Measurements from ENCODE around the gene CROCC. TPM values are rescaled to one million over a fixed set of nuclear protein-coding genes. Genes with fewer than 3 reads are reported as not detected.
A peak's percentile ranks its signal among the peaks of the same experiment; 100 is the strongest.

Gene CROCC
- total RNA-seq, 1 experiment from 2014 or later = 5.0 TPM

DNA sequence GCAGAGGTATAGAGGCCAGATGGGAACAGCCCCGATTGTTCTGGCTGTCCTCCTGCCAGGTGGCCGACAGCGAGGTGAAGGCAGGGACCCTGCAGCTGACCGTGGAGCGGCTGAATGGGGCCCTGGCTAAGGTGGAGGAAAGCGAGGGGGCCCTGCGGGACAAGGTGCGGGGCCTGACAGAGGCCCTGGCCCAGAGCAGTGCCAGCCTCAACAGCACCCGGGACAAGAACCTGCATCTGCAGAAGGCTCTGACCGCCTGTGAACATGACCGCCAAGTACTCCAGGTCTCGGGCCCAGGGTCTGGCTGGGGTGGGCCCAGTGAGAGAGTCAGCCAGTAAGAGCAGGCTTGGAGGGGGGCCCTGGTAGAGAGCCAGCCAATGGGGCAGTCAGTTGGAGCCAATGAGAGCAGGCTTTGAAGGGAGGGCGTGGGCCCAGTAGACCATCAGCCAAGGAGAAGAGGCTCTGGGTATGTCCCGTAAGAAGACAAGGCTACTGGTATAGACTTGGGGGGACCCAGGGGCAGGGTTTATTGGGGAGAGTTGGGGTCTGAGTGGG, 47.4 kb downstream of the CROCC start:
- DNase-seq (ENCODE audit: low spot score) = no peak

DNA sequence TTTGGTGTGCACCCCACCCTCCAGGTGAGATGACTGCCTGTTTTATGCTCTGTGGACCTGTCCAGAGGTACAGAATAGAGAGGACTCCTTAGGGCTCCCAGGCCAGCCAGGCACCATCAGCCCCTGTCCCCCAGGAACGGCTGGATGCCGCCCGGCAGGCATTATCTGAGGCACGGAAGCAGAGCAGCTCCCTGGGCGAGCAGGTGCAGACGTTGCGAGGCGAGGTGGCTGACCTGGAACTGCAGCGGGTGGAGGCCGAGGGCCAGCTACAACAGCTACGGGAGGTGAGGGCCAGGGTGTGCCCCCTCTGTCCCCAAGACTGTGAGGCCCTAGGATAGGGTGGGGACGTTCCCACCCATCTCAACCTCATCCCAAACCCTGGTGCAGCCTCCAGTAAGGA, 47.9 kb downstream of the CROCC start:
- no peak for DNase-seq (ENCODE audit: low spot score)

DNA sequence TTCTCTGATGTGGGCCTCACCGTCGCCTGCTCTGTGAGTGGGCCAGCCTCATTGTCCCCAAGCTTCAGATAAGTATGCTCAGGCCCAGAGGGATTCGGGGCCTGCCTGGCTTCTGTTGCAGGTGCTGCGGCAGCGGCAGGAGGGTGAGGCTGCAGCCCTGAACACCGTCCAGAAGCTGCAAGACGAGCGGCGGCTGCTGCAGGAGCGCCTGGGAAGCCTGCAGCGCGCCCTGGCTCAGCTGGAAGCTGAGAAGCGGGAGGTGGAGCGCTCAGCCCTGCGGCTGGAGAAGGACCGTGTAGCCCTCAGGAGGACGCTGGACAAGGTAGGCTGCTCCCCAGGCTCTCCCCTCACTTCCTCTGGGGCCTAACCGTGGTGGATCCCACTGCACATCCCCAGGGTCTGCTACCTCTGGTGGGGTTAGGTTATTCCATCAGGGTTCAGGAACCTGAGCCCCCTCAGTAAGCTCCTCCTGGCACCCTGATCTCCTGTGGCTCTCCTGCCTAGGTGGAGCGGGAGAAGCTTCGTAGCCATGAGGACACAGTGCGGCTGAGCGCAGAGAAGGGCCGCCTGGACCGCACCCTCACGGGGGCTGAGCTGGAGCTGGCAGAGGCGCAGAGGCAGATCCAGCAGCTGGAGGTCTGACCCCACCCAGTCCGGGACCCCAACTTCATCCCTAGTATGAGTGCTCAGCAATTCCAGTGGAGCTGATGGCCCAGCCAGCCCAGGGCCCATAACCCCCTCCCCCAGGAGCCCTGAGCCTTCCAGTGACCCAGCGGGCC, 48.6 kb downstream of the CROCC start:
- no peak for DNase-seq (ENCODE audit: low spot score)

DNA sequence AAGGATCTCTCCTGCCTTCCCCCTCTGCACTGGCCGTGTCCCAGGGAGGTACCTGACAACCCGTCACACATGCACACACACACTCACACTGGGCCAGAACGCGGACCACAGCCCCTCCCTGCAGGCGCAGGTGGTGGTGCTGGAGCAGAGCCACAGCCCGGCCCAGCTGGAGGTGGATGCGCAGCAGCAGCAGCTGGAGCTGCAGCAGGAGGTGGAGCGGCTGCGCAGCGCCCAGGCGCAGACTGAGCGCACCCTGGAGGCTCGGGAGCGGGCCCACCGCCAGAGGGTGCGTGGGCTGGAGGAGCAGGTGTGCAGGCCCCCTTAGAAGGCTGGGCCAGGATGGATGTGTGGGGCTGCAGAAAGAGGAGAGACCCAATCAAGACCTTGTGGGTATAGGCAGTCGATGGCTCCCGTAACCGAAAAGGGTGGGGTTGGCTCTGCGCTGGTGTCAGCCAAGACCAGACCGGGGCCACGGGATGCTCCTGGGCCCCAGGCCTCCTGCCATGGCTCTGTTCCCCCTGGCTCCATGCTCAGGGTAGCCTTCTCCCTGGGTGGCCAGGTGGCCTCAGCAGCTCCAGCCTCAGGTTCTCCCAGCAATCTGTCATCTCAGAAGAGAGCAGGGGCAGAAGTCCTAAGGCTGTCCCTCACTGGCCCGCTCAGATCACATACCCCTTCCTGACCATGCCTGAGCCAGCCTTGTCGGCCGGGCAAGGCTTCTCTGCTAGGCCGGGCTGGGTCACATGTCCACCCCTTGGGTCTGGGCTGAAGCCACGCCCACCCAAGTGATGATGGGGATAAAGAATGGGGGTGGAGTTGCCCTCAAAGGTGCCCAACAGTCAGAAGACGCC, 49.8 kb downstream of the CROCC start:
- no peak for DNase-seq (ENCODE audit: low spot score)

DNA sequence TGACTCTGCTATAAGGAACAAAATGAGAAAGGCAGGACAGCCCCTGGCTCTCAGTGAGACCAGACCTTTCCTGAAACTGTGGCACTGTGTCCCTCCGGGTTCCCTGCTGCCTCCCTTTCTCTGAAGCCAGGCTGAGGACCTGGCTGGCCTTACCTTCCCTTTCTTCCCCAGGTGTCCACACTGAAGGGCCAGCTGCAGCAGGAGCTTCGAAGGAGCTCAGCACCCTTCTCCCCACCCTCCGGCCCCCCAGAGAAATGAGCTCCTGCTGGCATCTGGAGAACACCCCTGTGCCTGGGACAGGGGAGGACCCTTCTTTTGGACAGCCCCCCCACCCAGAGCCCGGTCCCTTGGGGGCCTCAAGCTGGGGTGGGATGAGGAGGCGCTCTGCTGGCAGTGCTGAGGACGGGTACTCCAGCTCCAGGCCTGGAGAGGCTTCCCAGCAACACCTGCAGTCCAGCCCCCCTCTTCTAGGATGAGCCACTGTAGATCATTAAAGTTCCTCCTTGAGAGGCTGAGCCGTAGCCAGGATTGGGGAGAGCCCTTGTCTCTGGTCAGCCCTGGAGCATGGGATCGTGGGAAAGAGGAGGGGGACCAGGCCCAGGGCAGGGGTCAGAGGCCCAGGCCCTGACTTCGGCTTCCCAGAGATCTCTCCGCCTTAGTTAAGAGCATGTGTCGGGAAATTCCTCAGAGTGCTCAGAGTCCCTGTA, 50.6 kb downstream of the CROCC start:
- no peak for DNase-seq (ENCODE audit: low spot score)

DNA sequence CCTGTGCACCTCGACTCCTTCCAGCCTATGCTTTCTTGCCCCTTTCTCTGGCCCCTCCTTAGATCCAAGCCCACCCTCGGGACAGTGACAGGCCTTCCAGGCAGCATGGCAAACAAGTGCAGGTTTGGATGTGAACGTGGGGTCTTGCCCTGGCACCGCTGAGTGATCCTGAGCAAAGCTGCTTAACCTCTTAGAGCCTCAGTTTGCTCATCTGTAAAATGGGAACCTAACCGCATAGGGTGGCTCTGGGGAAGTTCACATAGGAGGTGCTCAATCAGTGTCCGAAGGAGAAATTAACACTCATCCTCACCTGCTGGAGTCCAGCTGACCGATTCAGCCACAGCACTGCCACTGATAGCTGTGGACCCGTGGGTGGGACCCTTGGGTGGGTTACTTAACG, 51.5 kb downstream of the CROCC start:
- DNase-seq (ENCODE audit: low spot score) = no peak

DNA sequence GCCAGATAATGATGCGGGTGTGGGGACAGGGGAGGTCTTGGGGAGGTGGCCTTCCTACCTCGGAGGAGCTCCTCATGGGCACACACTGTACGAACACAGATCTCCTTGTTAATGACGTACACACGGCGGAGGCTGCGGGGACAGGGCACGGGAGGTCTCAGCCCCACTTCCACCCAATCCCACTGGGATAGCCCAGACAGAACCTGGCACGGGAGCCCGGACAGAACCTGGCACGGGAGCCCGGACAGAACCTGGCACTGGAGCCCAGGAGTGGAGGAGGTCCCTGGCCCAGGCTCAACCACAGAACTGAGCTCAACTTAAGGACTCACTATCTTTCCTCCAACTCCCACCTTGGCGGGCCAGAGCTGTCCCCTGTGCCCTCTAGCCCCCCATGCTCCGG, 53.5 kb downstream of the CROCC start:
- no peak for DNase-seq (ENCODE audit: low spot score)

DNA sequence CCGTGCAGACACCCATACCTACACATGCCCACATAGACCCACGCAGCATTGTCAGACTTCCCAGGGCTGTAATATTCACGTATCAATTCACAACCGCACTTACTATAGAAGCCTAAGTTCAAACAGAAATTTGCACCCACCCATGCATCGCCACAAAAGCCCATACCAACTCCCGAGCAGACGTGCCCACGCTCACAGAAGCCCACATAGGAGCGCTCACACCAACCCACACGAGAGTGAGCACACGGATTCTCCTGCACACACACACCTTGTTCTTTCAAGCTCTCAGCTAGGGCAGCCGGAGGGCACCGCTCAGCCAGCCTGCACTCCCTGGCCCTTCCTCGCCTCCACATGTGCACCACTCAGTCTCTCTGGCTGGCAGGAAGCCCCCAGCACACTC, 54.1 kb downstream of the CROCC start:
- no peak for DNase-seq (ENCODE audit: low spot score)

DNA sequence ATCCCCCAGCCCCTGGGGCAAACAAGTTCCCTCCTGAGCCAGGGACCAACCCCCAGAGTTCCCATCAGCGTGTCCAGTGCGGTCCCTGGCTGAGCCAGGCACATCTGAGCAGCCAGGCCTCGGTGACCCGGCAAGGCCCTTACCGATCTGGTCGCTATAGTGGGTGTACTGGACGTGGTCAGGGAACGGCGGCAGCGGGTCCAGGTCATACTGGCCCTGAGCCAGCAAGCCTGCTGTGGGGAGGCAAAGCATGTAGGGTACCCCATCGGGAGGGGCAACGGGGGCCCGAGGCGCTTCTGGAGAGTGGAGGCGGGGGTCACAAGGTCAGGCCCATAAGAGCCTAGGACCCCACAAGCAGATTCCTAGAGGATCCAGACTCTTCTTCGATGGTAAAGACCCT, 55.2 kb downstream of the CROCC start:
- DNase-seq (ENCODE audit: low spot score) = no peak

DNA sequence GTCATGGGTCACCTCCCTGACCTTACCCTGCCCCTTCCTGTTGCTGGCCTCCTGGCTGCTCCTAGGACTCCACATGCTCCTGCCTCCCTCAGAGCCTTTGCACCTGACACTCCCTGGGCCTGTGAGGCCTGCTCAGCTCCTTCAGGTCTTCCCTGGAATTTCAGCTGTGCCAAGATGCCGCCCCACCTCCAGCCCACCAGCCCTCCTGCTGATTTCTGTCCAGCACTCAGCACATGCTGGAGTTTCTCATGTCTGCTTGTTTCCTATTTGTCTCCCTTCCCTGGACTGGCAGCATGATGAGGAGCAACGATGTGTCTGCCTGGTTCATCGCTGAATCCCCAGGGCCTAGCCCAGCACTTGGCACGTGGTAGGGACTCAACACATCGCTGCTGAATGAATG, 55.6 kb downstream of the CROCC start:
- no peak for DNase-seq (ENCODE audit: low spot score)

DNA sequence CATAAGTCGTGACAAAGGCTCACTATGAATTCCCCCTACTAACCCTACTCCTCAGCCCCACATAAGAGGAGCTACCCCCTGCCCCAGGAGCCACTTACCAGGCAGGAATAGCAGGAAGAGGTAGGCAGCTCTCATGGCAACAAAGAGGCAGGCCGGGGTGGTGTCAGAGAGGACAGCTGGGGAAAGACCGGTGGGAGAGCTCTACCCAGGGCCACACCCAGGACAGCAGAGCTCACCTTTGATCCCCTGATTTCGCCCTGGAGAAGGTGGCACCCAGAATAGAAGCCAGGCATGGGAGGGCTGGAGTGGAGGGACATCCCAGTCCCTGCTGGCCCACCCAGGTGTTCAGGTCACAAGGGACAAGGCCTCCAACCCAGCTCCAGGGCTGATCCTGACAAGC, 56.4 kb downstream of the CROCC start:
- no peak for DNase-seq (ENCODE audit: low spot score)

DNA sequence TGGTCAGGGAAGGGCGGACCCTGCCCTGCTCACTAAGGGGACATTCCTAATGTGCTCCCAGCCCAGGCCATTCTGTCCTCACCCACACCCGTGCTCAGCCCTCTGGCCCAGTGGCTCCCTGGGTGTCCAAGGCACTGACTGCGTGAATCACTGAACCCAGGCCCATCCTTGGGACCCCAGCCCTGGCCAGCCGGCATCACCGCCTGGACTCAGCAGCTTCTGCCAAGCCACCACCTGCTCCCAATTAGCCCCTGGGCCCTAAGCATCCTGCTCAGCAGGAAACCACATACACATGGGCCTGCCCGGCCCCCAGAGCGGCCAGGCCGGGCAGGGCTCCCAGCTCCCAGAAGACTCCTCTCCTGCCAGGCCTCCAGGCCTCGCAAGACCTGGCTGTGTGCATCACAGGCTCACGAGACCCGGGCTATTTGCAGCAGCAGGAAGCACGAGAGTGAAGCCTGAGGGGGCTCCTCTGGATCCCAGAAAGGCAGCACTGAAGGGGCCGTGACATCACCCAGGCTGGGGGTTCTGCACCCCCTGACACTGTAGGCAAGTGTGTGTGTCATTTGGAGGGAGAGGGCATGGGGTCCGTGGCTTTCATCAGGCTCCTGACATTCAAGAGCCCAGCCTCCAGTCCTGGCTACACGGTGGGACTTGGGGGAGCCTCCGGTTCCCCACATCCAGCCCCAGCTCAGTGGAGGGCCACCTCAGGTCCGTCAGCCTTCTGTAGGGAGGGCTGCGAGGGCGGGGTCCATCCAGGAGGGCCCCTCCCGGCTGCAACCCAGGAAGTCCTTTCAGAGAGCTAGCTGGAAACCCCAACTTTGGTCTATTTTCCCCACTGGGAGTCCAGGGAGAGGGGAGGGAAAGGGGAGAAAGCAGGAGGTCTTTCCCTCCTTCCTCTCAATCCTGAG, 57.1 kb downstream of the CROCC start:
- peak; percentile 52 for DNase-seq (ENCODE audit: low spot score)

DNA sequence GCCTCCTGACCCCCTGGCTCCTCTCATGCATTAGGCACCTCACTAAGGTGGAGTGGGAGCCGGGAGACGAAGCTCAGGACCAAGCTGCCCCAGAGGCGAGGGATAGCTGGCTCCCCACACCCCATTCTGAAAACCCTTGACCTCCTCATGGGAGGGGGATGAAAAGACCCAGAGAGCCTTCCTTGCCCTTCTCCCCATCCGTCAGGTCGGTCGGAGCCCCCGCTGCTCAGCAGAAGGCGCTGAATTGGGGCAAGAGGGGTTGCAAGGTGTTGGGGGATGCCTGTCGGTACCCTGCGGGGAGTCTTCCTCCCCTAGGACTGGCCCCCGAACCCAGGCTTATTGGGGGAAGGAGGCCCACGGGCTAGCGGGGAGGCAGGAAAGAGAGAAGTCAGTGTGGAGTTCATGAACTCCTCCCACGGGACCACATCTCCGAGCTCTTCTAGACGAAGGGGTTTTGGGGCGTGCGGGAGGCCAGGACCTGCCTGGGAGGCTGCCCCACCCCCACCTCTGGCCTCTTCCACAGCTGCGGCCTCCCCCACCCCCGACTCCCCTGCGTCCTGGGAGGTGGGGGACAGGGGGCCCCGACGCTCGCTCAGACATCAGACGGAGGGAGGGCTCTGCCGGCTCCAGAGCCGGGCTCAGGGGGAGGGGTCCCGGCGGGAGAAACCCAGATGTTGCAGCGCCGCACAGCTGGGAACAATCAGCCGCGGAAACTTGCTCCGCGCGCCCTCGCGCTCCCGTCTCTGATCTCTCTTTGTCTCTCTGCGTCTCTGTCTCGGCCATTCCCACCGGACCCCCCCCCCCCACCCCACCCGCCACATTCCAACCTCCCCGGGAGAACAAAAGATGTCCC, 58.0 kb downstream of the CROCC start:
- no peak for DNase-seq (ENCODE audit: low spot score)

DNA sequence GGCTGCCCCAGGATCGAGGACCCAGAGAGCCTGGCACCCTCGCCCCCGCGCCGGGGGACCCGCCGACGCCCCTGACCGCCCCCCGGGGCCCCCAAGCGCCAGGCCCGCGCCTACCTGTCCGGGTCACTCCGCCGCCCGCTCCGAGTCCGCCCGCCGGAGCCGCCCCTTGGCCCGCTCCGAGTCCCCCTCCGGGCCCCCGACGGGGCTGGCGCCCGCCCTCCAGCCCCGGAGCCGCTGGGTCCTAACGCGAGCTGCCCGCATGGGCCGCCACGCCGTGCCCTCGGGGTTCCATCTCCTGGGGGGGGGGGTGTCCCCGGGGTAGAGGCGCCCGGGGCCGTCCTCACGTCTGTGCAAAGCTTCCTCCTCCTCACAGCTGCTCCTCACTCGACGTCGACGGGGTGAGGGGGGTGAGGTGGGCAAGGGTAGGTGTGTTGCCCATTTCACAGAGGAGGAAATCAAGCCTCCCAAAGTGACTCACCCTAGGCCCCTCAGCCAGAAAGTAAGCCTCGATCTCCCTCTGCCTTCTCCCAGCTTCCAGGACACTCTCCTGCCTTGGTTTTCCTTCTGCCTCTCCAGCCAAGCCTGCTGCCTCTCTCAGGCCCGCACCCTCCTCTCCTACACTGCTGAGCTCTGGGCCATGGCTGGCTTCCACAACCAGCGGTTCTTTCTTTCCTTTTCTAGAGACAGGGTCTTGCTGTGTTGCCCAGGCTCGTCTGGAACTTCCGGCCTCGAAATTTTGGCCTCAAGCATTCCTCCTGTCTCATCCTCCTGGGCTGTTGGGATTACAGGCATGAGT, 58.9 kb downstream of the CROCC start, which contains the start of gene MFAP2:
Gene MFAP2 (minus strand): TSS at position 148 of the 796 bp plus-strand sequence. CDS start 2,347 bp downstream, outside the sequence.
- DNase-seq (ENCODE audit: low spot score) = no peak

DNA sequence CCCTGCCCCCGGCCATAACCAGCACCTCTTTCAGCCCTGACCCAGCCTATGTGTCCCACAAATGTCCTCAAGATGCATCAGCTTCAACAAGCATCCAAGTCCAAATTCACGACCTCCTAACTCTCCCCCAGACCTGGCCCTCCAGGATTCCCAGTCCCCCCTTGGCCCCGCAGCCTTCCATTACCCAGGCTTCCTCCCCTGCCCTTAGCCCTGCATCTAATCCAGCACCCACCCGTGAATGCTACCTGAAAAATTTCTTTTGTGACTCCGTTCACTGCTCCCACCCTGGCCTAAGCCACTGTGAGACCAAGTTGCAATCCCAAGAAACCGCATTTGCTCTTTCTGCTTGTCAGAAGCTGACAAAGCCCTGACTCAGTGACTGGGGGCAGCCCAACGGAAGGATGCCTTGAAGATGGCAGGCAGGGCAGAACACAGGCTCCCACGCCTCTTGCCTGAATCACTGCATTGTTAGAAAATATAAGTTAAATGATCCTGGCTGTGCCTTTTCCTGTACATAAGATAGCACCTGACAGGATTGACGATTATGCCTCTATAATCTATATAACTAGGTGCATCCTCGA, 59.6 kb downstream of the CROCC start:
- DNase-seq (ENCODE audit: low spot score) = peak; percentile 70

DNA sequence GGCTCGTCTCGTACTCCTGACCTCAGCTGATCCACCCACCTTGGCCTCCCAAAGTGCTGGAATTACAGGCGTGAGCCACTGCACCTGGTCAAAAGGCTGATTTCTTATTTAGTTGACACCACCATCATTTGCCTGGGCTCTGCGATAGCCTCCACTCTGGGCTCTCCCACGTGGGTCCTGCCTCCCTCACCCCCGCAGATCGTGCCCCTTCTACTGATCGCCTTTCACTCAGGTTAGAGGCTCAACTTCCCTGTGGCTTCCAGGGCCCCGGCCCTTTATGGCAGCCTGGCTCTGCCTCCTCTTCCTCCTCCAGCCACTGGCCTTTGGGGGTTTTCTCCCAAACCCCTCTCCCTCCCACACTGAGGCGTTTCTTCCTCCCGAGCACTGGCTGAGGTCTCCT, 61.2 kb downstream of the CROCC start:
- no peak for DNase-seq (ENCODE audit: low spot score)

DNA sequence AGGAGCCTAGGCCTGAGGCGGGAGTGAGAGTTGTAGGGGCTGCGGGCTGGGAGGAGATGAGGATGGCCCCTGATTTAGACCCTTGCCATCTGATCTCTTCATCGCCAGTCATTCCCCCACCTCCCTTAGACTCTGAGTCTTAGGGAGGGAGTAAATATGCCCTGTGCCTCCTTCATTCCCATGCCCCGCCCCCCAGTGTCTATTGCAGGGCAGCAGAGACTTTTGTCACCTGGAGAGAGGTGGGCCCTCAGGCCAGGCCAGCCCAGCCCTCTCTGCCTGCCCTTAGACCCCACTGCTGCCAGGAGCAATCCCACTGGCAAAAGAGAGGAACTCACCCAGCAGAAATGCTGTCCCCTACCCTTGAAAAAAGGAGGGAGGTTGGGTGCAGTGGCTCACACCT, 61.9 kb downstream of the CROCC start:
- no peak for DNase-seq (ENCODE audit: low spot score)

DNA sequence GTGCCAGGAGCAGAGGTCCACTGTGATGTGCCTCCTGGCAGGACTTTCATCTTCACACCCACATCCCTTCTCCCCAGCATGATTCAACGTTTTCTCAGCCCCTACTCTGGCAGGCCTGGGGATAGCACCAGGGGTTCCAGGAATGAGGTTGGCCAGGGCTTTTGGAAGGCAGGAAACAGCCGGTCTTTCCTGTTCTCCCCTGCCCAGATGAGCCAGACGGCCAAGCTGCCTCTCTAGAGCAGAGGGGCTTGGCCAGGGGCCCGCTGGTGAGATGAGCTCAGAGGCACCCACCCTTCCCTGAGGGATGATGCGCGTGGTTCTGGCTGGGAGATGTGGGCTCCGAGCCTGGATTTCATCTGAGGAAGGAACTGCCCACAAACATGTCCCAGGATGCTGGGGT, 63.0 kb downstream of the CROCC start:
- peak; percentile 81 for DNase-seq (ENCODE audit: low spot score)

DNA sequence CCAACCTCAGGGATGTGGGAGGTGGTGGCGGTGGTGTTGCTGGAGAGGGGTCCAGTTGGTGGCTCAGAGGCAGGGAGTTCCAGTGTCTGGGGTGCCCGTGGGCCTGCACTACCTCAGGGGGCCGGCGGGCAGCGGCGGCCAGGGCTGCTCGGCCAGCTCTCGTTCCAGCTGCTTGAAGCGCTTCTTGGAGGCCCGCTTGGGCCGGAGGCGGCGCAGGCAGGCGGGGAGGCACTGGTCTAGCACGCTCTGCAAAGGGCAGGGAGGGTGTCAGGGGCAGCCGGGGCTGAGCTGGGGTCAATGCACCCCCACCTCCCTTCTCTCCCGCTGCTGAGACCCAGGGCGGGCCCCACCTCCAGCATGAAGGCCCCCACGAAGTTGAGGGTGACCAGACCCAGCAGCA, 64.4 kb downstream of the CROCC start:
- DNase-seq (ENCODE audit: low spot score) = no peak
